Thymus (tissue), 11 donors: Measurements from ENCODE around the gene LEMD1. TPM values are rescaled to one million over a fixed set of nuclear protein-coding genes. Genes with fewer than 3 reads are reported as not detected.

Source experiments
- DNase-seq, 9 donors: peaks; one replicate each; pipeline ENCODE4 v3.0.0-alpha.2; 2013; ENCODE audit warnings: low spot score in 9 of 9, low read depth in 6 of 9, missing footprints in 1 of 9
- H3K27ac ChIP-seq, 2 donors: one replicate each; pipeline ENCODE4 v1.5.1; 2013; ENCODE audit warnings: control low read depth in 1 of 2, low read depth in 1 of 2, low read length in 1 of 2, mild to moderate bottlenecking in 1 of 2, moderate library complexity in 1 of 2
- H3K27me3 ChIP-seq, 2 donors: one replicate each; pipeline ENCODE4 v1.5.1; 2013; ENCODE audit warnings: low read length in 1 of 2; ENCODE audit not compliant: control insufficient read depth in 2 of 2, insufficient read depth in 1 of 2
- H3K36me3 ChIP-seq, 2 donors: one replicate each; pipeline ENCODE4 v1.5.1; 2013; ENCODE audit warnings: low read length in 1 of 2, mild to moderate bottlenecking in 1 of 2, moderate library complexity in 1 of 2; ENCODE audit not compliant: control insufficient read depth in 2 of 2, insufficient read depth in 2 of 2
- H3K4me1 ChIP-seq, 2 donors: one replicate each; pipeline ENCODE4 v1.5.1; 2013; ENCODE audit warnings: low read length in 2 of 2; ENCODE audit not compliant: control insufficient read depth in 2 of 2, insufficient read depth in 2 of 2
- H3K4me3 ChIP-seq, 2 donors: one replicate each; pipeline ENCODE4 v1.5.1; 2013; ENCODE audit warnings: low read length in 2 of 2, control low read depth in 1 of 2, mild to moderate bottlenecking in 1 of 2
- H3K9me3 ChIP-seq, 2 donors: one replicate each; pipeline ENCODE4 v1.5.1; 2013; ENCODE audit warnings: low read length in 1 of 2, mild to moderate bottlenecking in 1 of 2; ENCODE audit not compliant: control insufficient read depth in 2 of 2, insufficient read depth in 1 of 2
- WGBS: extraction: QIAGEN DNeasy Blood & Tissue Kit; methylation state at CpG from one replicate; pipeline ENCODE4 v1.1.7; 2013; 5-methylcytosine and 5-hydroxymethylcytosine counted together
- polyA plus RNA-seq: library from polyadenylated mRNA; stranded (reverse); fragments of 200-250 nt; gene quantifications from one replicate; pipeline ENCODE4 v1.2.3, GENCODE V29; 2013
- total RNA-seq: library from RNA; stranded (reverse); fragments of 120-200 nt; gene quantifications from one replicate; pipeline ENCODE4 v1.2.4, GENCODE V29; 2013
- donor health status: healthy.

The LEMD1 gene
- total and polyA plus RNA-seq, 2 donors: 0.24 to 0.66 TPM

DNA sequence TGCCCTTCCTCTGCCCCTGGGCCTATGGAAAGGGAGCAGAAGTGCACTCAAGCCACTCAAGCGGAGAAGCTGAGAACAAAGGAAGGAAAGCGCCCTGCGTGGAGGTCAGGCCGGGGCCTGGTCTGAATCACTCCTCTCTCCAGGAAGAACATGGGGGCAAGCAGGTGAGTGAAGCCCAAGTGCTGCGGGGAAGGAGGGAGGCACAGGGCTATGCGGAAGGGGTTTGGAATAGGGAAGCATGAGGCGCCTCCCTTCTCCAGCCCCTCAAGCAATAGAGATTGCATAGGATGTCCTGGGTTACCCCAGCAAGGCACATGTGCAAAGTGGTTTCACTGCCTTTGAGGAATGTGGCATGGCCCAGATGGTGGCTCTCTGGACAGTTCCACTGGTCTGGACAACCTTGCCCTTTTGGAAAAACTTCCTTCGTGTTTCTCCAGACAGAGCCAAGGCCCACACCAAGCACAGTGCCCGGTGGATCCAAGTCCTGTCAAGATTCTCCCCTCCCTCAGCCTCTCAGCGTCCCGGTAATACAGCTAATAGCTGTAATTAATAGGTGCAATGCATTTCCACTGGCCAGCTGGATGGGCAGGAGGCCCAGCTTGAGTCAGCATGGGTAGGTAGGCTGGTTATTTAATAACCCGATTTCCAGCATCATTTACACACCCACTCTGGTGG lies 20.3 kb upstream of the LEMD1 start:
- Histone ChIP-seq H3K27me3 (peaks cover 0 to 45% of the 10 kb centered on the region in 2 donors), H3K4me3 (no peak overlapping the region), H3K9me3 (peaks cover 0 to 3% of the 10 kb centered on the region in 2 donors), H3K27ac (no peak overlapping the region), H3K4me1 (peaks cover 10 to 22% of the 10 kb centered on the region in 2 donors), H3K36me3 (no peaks in the 10 kb centered on the region)
- WGBS: 94% methylated on average over 12 of the region's 12 CpGs
- no peak for DNase-seq

DNA sequence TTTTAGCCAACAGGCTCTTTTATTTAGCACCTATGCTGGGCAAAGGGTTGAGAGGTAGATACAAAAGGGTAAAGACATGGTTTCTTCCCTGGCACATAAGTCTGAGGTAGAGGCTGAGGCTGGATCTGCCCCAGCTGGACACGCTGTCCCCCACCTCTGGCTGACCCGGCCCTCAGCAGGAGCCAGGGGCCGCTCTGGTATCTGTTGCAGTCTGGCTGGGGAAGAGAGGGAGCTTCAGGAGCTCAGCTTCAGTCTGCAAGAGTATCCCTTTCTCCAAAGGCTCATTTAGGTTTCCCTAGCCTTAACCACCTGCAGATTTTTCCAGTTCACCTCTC lies 19.8 kb upstream of the LEMD1 start:
- H3K4me1 ChIP-seq: peaks cover 10 to 22% of the 10 kb centered on the region in 2 donors
- peaks cover 0 to 3% of the 10 kb centered on the region in 2 donors for H3K9me3 ChIP-seq
- H3K4me3 ChIP-seq: no peak overlapping the region
- 98% methylated on average over 3 of the region's 3 CpGs for WGBS
- no peak for DNase-seq
- H3K36me3 ChIP-seq: no peaks in the 10 kb centered on the region
- peaks cover 0 to 45% of the 10 kb centered on the region in 2 donors for H3K27me3 ChIP-seq
- peak overlapping the region in 1 of 2 donors; percentile 11 for H3K27ac ChIP-seq

- no peak for DNase-seq
- Histone ChIP-seq H3K36me3 (no peaks in the 10 kb centered on the region), H3K4me1 (peaks cover 10 to 22% of the 10 kb centered on the region in 2 donors), H3K9me3 (peaks cover 0 to 3% of the 10 kb centered on the region in 2 donors), H3K27me3 (peaks cover 0 to 45% of the 10 kb centered on the region in 2 donors), H3K4me3 (no peak overlapping the region), H3K27ac (peak overlapping the region; percentile 11 to 64)
- WGBS: 21% methylated on average over 6 of the region's 6 CpGs
Observed at GRCh38 chr1:205441318-205441633, 19.4 kb upstream of the LEMD1 start.

DNA sequence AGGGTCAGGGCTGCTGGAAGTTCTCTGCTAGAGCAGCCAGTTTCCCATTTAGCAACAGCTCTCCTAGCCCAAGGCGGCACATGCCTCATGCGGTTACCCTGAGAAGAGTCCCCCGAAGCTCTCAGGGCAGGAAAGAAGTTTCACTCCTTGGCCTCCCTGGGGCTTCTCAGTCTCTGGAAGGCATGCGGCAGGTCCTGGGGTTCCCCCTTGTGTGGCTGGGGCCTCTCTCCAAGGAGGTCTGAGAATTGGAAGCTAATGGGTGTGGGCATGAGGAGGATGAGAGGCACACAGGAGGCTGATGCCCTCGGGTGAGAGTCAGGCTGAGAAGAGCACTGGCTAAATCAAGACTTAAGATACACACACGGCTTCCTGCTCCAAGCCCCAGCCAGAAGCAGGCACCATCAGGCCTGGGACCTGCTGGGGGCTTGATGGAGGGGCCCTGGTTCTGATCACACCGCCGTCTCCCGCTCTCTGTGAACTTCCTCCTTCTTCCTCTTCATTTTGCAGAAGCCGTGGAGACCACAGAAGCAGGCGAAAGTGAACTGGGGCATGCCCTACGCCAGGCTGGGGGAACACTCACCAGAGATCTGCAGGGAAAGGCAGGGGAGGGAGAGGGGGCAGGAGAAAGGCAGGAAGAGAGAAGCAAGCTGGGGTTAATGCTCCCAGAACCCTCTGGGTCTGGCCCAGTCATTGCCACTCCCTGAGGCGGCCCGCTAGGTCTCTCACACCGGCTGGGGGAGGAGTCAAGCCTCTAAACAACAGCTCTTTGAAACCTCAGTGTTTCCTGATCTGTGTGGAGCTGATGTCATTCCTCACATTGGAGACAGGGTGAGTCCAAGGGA lies 18.8 kb upstream of the LEMD1 start:
- H3K27ac ChIP-seq: peak overlapping the region; percentile 14 to 48
- peaks cover 10 to 22% of the 10 kb centered on the region in 2 donors for H3K4me1 ChIP-seq
- WGBS: 16% methylated on average over 15 of the region's 15 CpGs

GRCh38 chr1:205440121-205440475 lies 18.2 kb upstream of the LEMD1 start:
- H3K27me3 ChIP-seq: peaks cover 0 to 47% of the 10 kb centered on the region in 2 donors
- H3K36me3 ChIP-seq: no peaks in the 10 kb centered on the region
- 87% methylated on average over 5 of the region's 5 CpGs for WGBS
- no peak overlapping the region for H3K4me3 ChIP-seq
- H3K9me3 ChIP-seq: peaks cover 0 to 3% of the 10 kb centered on the region in 2 donors
- no peak overlapping the region for H3K27ac ChIP-seq
- DNase-seq: no peak
- H3K4me1 ChIP-seq: peaks cover 10 to 22% of the 10 kb centered on the region in 2 donors

More for the DNA sequence above, 18.8 kb upstream of the LEMD1 start:
- Histone ChIP-seq H3K4me3 (peak overlapping the region; percentile 27 to 31), H3K27me3 (peaks cover 0 to 48% of the 10 kb centered on the region in 2 donors), H3K9me3 (peaks cover 0 to 3% of the 10 kb centered on the region in 2 donors), H3K36me3 (no peaks in the 10 kb centered on the region)
- DNase-seq: peak in 6 of 9 donors; percentile 30 to 72 (median 36)

DNA sequence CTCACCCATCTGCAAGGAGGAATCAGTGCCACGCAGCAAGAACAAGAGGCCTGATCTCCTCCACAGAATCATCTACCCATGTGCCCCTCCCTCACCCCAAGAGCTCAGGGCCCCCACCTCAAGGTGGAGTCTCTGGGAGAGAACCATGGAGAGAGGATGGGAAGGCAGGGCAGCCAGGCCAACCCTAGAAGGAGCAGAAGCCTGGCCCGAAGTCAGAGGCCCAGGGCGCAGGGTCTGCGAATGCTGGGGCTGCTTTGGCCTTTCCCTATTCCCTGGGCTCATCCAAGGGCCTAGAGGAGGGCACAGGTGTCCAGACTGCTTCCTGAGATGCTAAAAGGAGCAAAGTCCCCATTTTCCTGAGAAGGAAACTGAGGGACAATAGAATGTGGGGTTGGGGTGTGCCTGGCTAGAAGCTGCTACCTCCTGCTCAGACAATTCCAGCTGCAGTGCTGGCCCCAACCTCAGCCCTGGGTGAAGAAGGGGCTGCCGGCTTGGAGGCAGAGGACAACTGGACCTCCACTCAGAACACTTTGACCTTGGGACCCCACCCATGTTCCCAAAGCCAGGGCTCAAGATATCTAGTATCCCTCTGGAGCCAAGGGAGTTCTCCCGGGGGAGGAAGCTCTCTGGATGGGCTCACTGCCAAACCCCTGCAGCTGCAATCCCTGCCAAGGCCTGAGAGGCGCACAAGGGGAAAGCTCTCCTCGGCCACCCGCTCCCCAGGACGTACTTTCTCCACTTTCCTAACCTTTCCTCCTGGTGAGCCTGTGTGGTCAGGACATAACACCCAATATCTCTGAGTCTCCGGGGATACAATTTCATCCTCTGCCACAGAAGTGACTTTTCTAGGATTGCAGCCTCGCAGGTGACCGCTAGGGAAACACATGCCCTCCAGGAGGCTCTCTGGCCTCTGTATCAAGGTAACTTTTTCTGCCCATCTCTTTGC lies 16.6 kb upstream of the LEMD1 start:
- DNase-seq: no peak
- whole genome bisulfite sequencing: 82% methylated on average over 13 of the region's 13 CpGs
- H3K27ac ChIP-seq: no peak overlapping the region
- H3K9me3 ChIP-seq: peaks cover 0 to 3% of the 10 kb centered on the region in 2 donors
- H3K4me1 ChIP-seq: peaks cover 10 to 22% of the 10 kb centered on the region in 2 donors
- peaks cover 0 to 43% of the 10 kb centered on the region in 2 donors for H3K27me3 ChIP-seq
- H3K4me3 ChIP-seq: no peak overlapping the region
- no peaks in the 10 kb centered on the region for H3K36me3 ChIP-seq

- H3K27ac ChIP-seq: no peak overlapping the region
- H3K4me1 ChIP-seq: peaks cover 10 to 22% of the 10 kb centered on the region in 2 donors
- no peak for DNase-seq
- 97% methylated on average over 2 of the region's 2 CpGs for WGBS
- no peaks in the 10 kb centered on the region for H3K36me3 ChIP-seq
- H3K27me3 ChIP-seq: peaks cover 0 to 43% of the 10 kb centered on the region in 2 donors
- H3K9me3 ChIP-seq: peaks cover 0 to 3% of the 10 kb centered on the region in 2 donors
- no peak overlapping the region for H3K4me3 ChIP-seq
Observed at GRCh38 chr1:205437570-205437969, 15.7 kb upstream of the LEMD1 start.

GRCh38 chr1:205436776-205437410 lies 15.0 kb upstream of the LEMD1 start:
- Histone ChIP-seq H3K4me1 (peaks cover 10 to 22% of the 10 kb centered on the region in 2 donors), H3K4me3 (no peak overlapping the region), H3K9me3 (peaks cover 0 to 3% of the 10 kb centered on the region in 2 donors), H3K27ac (no peak overlapping the region), H3K27me3 (peaks cover 0 to 49% of the 10 kb centered on the region in 2 donors), H3K36me3 (no peaks in the 10 kb centered on the region)
- WGBS: 86% methylated on average over 5 of the region's 5 CpGs
- DNase-seq: no peak
